Measurements from ENCODE around the gene SPRED1.

- TF ChIP-seq POLR2A (IDR thresholded peaks at IDR 0.05; ENCODE audit: low read length) (no peak), GATA1 (IDR thresholded peaks at IDR 0.05; ENCODE audit: low read depth, low read length) (no peak)
These were observed 109.7 kb downstream of the SPRED1 start for GRCh38 chr15:38362355-38362754.

All from erythroblast (primary cell).